HUDEP-2 (cell line): ENCODE results near the gene LARP4B.

Source experiments
- DNase-seq, 76 experiments: peaks; one replicate each; lab custom pipeline; 2025; ENCODE audit not compliant: unreplicated experiment in 76 of 76; lab: John Stamatoyannopoulos, UW

The LARP4B gene

GRCh38 chr10:839550-840205 is 91.8 kb downstream of the LARP4B start:
- no peak for DNase-seq

GRCh38 chr10:836782-837181 is 94.7 kb downstream of the LARP4B start:
- DNase-seq, result no peak

DNA sequence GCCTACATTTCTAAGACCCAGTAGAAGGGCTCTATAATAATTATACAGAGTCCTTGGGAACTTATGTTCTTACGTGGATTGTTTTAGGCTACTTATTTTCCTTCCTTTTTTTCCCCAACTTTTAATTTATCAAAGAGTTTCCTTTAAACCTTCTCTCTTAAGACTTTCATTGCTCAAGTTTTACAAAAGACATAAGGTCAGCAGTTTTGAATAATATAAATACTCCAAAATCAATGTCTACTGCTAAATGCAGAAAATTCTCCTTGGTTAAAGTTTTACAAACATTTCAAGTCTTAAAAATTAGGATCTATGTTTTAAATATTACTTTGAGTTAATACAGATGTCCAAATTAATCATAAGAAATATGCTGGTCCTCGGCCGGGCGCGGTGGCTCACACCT is 97.0 kb downstream of the LARP4B start:
- DNase-seq, result no peak

DNA sequence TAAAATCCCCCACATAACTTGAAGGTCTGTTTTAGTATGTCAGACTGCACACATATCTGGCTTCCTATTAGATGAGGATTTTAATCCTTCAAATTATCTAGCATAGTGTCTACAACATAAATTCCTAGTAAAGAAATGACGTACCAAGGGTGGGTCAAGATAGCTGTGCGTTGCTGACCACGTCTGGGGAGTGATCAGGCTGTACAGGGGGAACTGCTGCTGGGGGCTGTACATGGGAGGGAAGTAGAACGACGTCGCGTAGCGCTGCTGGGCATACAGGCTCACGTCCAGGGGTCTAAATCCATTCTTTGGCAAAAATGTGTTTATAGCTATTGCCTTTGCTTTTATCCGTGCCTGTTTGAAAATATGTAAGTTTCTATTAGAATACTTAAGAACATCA is 102.3 kb downstream of the LARP4B start:
- no peak for DNase-seq

GRCh38 chr10:828191-828590 is 103.3 kb downstream of the LARP4B start:
- no peak for DNase-seq

DNA sequence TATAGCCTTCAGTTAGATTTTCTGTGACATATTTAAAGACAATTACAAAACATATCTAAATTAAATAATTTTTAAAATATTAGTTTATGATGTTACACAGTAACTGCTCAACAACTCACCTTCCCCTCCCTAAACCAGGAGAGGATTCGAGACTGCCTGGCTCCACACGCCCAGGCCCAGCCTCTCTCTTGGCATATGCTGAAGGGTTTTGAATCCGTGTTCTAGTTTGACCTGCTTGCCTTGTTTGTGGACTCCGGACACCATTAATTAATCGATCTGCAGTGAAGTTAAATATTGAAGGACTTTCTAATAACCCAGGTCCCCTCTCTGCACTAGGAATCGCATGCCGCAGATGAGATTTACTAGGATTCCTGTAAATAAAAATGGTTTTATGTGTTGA is 106.6 kb downstream of the LARP4B start:
- DNase-seq, result no peak

DNA sequence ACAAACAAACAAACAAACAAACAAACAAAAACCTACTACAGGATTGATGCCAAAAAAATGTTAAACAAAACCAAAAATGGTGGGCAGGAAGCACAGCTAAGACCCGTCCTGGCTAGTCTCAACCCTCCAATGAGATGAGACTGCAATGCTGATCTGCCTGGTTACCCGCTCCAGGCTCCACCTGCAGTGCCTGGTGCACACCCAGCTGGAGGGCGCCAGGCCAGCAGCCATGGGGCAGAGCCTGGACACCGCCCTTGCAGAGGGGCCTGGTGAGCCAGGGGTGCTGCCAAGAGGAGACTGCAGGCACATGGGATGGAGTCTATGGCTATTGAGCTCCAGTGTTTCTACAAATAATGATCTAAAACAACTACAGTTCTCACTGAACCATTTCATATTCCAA is 107.0 kb downstream of the LARP4B start:
- DNase-seq, result peak in 65 of 76 experiments; percentile 3 to 76 (median 34)

- no peak for DNase-seq
Observed at GRCh38 chr10:822661-823367, 108.7 kb downstream of the LARP4B start.

DNA sequence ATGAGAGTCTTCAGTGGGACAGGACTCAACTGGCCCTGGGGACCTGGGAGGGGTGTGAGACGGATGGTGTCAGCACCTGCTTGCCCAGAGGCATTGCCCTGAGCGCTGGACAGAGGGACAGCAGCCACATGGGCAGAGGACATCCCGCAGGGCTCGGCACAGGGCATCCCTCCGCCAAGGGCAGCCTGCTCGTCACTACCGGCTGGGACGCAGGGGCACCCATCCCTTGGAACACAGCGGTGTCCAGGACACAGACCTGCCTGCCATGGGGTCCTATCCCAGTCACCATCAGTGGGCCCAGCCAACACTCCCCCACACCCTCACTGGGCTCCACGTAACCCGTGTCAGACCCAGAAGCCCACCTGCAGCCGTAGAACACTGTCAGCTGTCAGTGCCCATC is 109.3 kb downstream of the LARP4B start:
- no peak for DNase-seq

- no peak for DNase-seq
Observed at GRCh38 chr10:821322-821721, 110.2 kb downstream of the LARP4B start.

DNA sequence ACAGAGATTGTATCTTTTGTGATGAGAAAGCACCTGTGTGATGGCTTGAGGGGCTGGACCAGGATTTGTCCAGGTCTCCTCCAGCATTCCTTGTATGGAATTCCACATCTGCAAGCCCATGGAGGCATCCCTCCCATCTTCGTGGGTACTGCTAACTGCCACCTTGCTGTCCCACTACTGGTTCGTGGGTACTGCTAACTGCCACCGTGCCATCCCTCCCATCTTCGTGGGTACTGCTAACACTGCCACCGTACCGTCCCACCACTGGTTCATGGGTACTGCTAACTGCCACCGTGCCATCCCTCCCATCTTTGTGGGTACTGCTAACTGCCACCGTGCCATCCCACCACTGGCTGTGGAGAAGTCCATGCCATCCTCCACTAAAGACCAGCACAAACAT is 111.7 kb downstream of the LARP4B start:
- DNase-seq, result no peak

DNA sequence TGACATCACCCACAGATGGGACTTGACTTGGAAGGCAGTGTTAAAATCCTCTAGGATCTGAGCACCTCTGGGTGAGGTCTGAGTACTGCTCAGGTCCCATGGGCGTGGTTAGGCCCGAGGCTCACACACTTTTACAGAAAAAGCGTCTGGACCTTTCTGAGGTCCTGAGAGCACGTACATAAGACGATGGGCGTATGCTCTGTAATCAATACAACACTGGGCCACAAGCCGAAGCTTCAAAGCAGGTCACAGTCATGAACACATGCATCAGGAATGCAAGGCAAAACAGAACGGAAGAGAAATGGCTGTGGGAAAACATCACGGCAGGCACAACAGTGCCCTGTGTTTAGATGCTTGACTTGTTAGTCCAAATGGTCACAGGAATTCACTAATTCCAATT is 112.2 kb downstream of the LARP4B start:
- no peak for DNase-seq

DNA sequence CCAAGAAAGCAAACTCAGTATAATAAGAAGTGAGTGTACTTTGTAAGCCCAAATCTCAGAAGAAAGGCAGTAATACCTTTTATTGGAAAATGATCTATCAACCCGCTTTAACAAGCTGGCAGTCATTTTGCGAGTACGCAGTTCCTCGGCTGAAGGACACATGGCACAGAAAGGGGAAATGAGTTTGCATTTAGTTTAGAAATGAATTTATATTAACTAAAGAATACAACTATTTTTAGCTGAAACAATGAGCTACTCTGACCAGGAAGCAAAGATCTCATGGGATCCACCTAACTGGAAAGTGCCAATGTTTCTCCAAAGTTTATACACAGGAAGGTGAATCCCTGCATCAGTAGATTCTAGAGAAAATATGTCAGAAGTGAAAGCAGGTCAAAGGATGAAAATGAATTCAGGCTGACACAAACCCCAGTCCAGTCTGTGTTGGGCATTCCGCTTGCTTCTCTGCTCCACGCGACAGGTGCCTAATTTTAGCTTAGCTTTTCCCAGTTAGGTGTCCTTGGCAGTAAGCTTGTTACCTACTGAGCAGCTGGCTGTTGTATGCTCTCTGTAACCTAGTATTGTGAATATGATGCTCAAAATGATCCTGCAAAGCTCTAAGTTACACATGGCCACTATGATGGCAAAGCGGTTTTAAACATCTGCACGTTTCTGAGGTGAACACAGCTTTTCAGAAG is 112.8 kb downstream of the LARP4B start:
- no peak for DNase-seq

GRCh38 chr10:818010-818409 is 113.5 kb downstream of the LARP4B start:
- DNase-seq, result no peak

DNA sequence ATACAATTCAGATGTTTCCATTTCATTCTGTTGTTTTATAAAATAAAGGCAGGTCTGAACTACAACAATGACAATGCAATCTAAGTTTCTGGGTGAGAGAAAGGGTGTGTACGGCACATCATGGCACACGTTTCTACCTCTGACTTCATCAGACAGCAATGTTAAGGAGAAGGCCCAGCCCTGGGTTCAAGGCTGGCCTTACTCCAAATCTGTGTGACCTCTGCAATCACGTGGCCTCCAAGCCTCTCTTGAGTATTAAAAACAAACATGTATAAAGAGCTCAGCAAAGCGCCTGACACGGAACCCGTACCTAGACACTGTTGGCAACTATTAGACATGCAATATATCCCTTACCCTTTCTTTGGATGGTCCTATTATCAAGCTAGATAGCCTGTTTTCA is 114.1 kb downstream of the LARP4B start:
- no peak for DNase-seq

- no peak for DNase-seq
Observed at GRCh38 chr10:816958-817357, 114.5 kb downstream of the LARP4B start.

DNA sequence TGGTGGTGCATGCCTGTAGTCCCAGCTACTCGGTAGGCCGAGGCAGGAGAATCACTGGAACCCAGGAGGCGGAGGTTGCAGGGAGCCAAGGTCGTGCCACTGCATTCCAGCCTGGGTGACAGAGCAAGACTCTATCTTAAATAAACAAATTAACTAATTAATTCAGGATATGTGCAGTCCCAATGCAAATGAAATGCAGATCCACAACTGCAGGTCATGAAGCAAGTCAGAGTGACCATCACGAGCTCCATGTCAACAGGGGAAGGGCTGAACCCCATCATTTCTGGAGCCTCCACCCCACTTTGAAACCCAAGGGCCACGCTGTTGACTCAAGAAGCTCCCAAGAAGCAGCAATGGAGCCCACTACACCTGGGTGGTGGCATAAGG is 115.4 kb downstream of the LARP4B start:
- no peak for DNase-seq

DNA sequence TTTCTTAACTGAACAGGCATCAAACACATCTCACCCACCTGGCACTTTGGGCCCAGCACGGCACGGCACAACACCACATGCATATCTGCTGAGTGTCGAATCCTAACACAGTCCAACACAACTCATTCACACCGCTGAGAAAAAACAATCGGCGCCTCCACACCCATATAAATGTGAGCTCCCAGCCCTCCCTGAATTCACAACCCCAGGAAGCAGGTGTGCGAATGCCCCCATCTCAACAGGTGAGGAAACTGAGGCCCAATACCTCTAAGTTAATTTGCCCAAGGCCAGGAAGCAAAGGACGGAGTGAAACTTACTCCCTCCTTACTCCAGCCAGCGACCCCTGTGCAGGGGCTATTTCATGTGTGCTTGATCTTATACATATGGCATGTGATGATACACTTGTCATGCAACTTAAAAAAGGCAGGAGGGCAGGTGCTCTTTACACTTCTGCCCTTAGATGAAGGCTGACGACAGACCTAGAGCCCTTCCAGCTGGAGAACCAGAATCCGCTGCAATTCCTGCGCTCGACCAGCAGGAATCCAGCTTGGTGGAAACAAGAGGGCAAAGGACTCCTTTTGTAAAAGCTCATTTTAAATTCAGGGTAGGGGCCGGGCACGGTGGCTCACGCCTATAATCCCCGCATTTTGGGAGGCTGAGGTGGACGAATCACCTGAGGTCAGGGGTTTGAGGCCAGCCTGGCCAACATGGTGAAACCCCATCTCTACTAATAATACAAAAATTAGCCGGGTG is 116.0 kb downstream of the LARP4B start:
- peak in 1 of 76 experiments; percentile 2 for DNase-seq

GRCh38 chr10:814536-815302 is 116.8 kb downstream of the LARP4B start:
- DNase-seq, result no peak

DNA sequence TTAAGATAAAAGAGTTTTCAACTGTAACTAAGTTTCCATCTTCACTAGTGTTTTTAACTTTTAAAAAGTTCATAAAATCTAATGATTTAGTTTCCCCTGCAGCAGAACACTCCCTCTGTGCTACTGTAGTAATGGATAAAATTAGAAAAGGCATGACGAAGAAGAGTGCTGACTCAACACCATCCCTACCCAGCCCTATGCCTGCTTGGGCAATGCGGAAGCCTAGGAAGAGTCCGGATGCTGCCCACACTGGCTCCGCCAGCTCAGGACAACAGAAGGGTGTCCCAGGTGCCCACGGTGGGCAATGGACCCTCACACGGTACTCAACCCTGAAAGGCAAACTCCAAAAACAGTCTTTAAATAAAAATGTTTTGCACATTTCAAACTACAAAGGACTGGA is 118.2 kb downstream of the LARP4B start:
- DNase-seq, result no peak

- DNase-seq, result no peak
Observed at GRCh38 chr10:812787-813186, 118.7 kb downstream of the LARP4B start.
